Activated T-helper 2 cell treated with anti-CD3 and anti-CD28 coated beads, Interferon-gamma antibody, Interleukin-2, Interleukin-4, amounts not matched to agents 10 μg/mL and 5 μg/mL and 100 μg/mL, durations not matched to agents 14 hours and 24 hours and 36 hours (primary cell): ENCODE results near the gene AUTS2. TPM values are rescaled to one million over a fixed set of nuclear protein-coding genes. Genes with fewer than 3 reads are reported as not detected.

Experiments
- DNase-seq: peaks from one replicate; pipeline ENCODE4 v3.0.0; 2021; ENCODE audit warnings: low spot score
- H3K27ac Mint-ChIP-seq: one replicate; pipeline ENCODE4 v1.8.0; 2021; ENCODE audit warnings: mixed read lengths
- H3K27me3 Mint-ChIP-seq: one replicate; pipeline ENCODE4 v1.8.0; 2021; ENCODE audit warnings: low read depth, mixed read lengths
- H3K36me3 Mint-ChIP-seq: one replicate; pipeline ENCODE4 v1.8.0; 2021; ENCODE audit warnings: low read depth, mixed read lengths
- H3K4me1 Mint-ChIP-seq: one replicate; pipeline ENCODE4 v1.8.0; 2021; ENCODE audit warnings: low read depth, mixed read lengths
- H3K4me3 Mint-ChIP-seq: one replicate; pipeline ENCODE4 v1.8.0; 2021; ENCODE audit warnings: low read depth, mild to moderate bottlenecking, moderate library complexity, mixed read lengths
- H3K9me3 Mint-ChIP-seq: one replicate; pipeline ENCODE4 v1.8.0; 2021; ENCODE audit warnings: mixed read lengths
- intact Hi-C: fragments of 100-400 bp; cut with micrococcal nuclease; formaldehyde crosslinking; loops from one replicate; pipeline ENCODE4 v1.15.1; 2023
- total RNA-seq: library from RNA; stranded (reverse); gene quantifications from 2 replicates; pipeline ENCODE4 v1.2.3, GENCODE V29; 2022

AUTS2 gene
- 0.87 and 1.1 TPM in 2 replicates for total RNA-seq

- no peaks in the 10 kb centered on the region for H3K36me3 Mint-ChIP-seq
- H3K4me3 Mint-ChIP-seq, result peak within 1 kb of the TSS; percentile 75
- H3K27me3 Mint-ChIP-seq, result peaks cover 37% of the 10 kb centered on the region
- no peaks in the 10 kb centered on the region for H3K9me3 Mint-ChIP-seq
- intact Hi-C loops, result no loop called here
- H3K27ac Mint-ChIP-seq, result no peak within 1 kb of the TSS
- H3K4me1 Mint-ChIP-seq, result peaks cover 6% of the 10 kb centered on the region
- peak; percentile 31 for DNase-seq
Measured at GRCh38 chr7:69598081-69598486, at the start of gene AUTS2. Gene AUTS2 (plus strand): TSS chr7:69598475. CDS start chr7:69599654, 1,179 bp downstream.

- no peak overlapping the region for H3K4me3 Mint-ChIP-seq
- DNase-seq, result no peak
- no peaks in the 10 kb centered on the region for H3K36me3 Mint-ChIP-seq
- intact Hi-C loops, result no loop called here
- no peaks in the 10 kb centered on the region for H3K9me3 Mint-ChIP-seq
- H3K27ac Mint-ChIP-seq, result no peak overlapping the region
- no peaks in the 10 kb centered on the region for H3K27me3 Mint-ChIP-seq
- H3K4me1 Mint-ChIP-seq, result no peaks in the 10 kb centered on the region
Measured at GRCh38 chr7:69550991-69551390, 47.3 kb upstream of the AUTS2 start.

GRCh38 chr7:69553190-69553589 is 45.1 kb upstream of the AUTS2 start:
- intact Hi-C loops, result no loop called here
- no peaks in the 10 kb centered on the region for H3K4me1 Mint-ChIP-seq
- no peak overlapping the region for H3K27ac Mint-ChIP-seq
- no peak overlapping the region for H3K4me3 Mint-ChIP-seq
- no peak for DNase-seq
- H3K36me3 Mint-ChIP-seq, result no peaks in the 10 kb centered on the region
- no peaks in the 10 kb centered on the region for H3K9me3 Mint-ChIP-seq
- H3K27me3 Mint-ChIP-seq, result no peaks in the 10 kb centered on the region

GRCh38 chr7:69561266-69561960 is 36.9 kb upstream of the AUTS2 start:
- DNase-seq, result no peak
- intact Hi-C loops, result no loop called here
- H3K27ac Mint-ChIP-seq, result no peak overlapping the region
- H3K27me3 Mint-ChIP-seq, result no peaks in the 10 kb centered on the region
- H3K9me3 Mint-ChIP-seq, result no peaks in the 10 kb centered on the region
- H3K4me3 Mint-ChIP-seq, result no peak overlapping the region
- H3K36me3 Mint-ChIP-seq, result no peaks in the 10 kb centered on the region
- no peaks in the 10 kb centered on the region for H3K4me1 Mint-ChIP-seq

- no peak overlapping the region for H3K4me3 Mint-ChIP-seq
- intact Hi-C loops, result no loop called here
- H3K9me3 Mint-ChIP-seq, result no peaks in the 10 kb centered on the region
- no peak for DNase-seq
- no peaks in the 10 kb centered on the region for H3K27me3 Mint-ChIP-seq
- H3K27ac Mint-ChIP-seq, result no peak overlapping the region
- no peaks in the 10 kb centered on the region for H3K4me1 Mint-ChIP-seq
- no peaks in the 10 kb centered on the region for H3K36me3 Mint-ChIP-seq
Measured at GRCh38 chr7:69564454-69565417, 33.5 kb upstream of the AUTS2 start.

- no peaks in the 10 kb centered on the region for H3K9me3 Mint-ChIP-seq
- no peak overlapping the region for H3K4me3 Mint-ChIP-seq
- no peak for DNase-seq
- intact Hi-C loops, result no loop called here
- H3K27ac Mint-ChIP-seq, result no peak overlapping the region
- no peaks in the 10 kb centered on the region for H3K4me1 Mint-ChIP-seq
- no peaks in the 10 kb centered on the region for H3K36me3 Mint-ChIP-seq
- no peaks in the 10 kb centered on the region for H3K27me3 Mint-ChIP-seq
Measured at GRCh38 chr7:69567800-69568199, 30.5 kb upstream of the AUTS2 start.

GRCh38 chr7:69568266-69568665 is 30.0 kb upstream of the AUTS2 start:
- no peaks in the 10 kb centered on the region for H3K36me3 Mint-ChIP-seq
- no peak overlapping the region for H3K27ac Mint-ChIP-seq
- H3K9me3 Mint-ChIP-seq, result no peaks in the 10 kb centered on the region
- no peak for DNase-seq
- H3K4me1 Mint-ChIP-seq, result no peaks in the 10 kb centered on the region
- intact Hi-C loops, result no loop called here
- H3K4me3 Mint-ChIP-seq, result no peak overlapping the region
- H3K27me3 Mint-ChIP-seq, result no peaks in the 10 kb centered on the region

GRCh38 chr7:69575651-69576050 is 22.6 kb upstream of the AUTS2 start:
- no peaks in the 10 kb centered on the region for H3K36me3 Mint-ChIP-seq
- H3K4me3 Mint-ChIP-seq, result no peak overlapping the region
- H3K27me3 Mint-ChIP-seq, result no peaks in the 10 kb centered on the region
- intact Hi-C loops, result no loop called here
- H3K4me1 Mint-ChIP-seq, result no peaks in the 10 kb centered on the region
- no peak overlapping the region for H3K27ac Mint-ChIP-seq
- DNase-seq, result no peak
- H3K9me3 Mint-ChIP-seq, result no peaks in the 10 kb centered on the region

GRCh38 chr7:69577221-69577620 is 21.1 kb upstream of the AUTS2 start:
- no peaks in the 10 kb centered on the region for H3K36me3 Mint-ChIP-seq
- no peak overlapping the region for H3K27ac Mint-ChIP-seq
- no peaks in the 10 kb centered on the region for H3K4me1 Mint-ChIP-seq
- H3K9me3 Mint-ChIP-seq, result no peaks in the 10 kb centered on the region
- no peak overlapping the region for H3K4me3 Mint-ChIP-seq
- intact Hi-C loops, result no loop called here
- DNase-seq, result no peak
- no peaks in the 10 kb centered on the region for H3K27me3 Mint-ChIP-seq

- H3K4me3 Mint-ChIP-seq, result no peak overlapping the region
- no peak overlapping the region for H3K27ac Mint-ChIP-seq
- H3K9me3 Mint-ChIP-seq, result no peaks in the 10 kb centered on the region
- intact Hi-C loops, result no loop called here
- no peaks in the 10 kb centered on the region for H3K36me3 Mint-ChIP-seq
- DNase-seq, result no peak
- no peaks in the 10 kb centered on the region for H3K4me1 Mint-ChIP-seq
- H3K27me3 Mint-ChIP-seq, result no peaks in the 10 kb centered on the region
Measured at GRCh38 chr7:69585169-69585568, 13.1 kb upstream of the AUTS2 start.

GRCh38 chr7:69586321-69586720 is 12.0 kb upstream of the AUTS2 start:
- H3K36me3 Mint-ChIP-seq, result no peaks in the 10 kb centered on the region
- no peaks in the 10 kb centered on the region for H3K4me1 Mint-ChIP-seq
- no peak overlapping the region for H3K27ac Mint-ChIP-seq
- no peaks in the 10 kb centered on the region for H3K27me3 Mint-ChIP-seq
- H3K9me3 Mint-ChIP-seq, result no peaks in the 10 kb centered on the region
- DNase-seq, result no peak
- intact Hi-C loops, result no loop called here
- no peak overlapping the region for H3K4me3 Mint-ChIP-seq

GRCh38 chr7:69588773-69589172 is 9.5 kb upstream of the AUTS2 start:
- intact Hi-C loops, result no loop called here
- H3K27me3 Mint-ChIP-seq, result no peaks in the 10 kb centered on the region
- H3K9me3 Mint-ChIP-seq, result no peaks in the 10 kb centered on the region
- no peak overlapping the region for H3K27ac Mint-ChIP-seq
- no peaks in the 10 kb centered on the region for H3K36me3 Mint-ChIP-seq
- no peak overlapping the region for H3K4me3 Mint-ChIP-seq
- DNase-seq, result no peak
- no peaks in the 10 kb centered on the region for H3K4me1 Mint-ChIP-seq

GRCh38 chr7:69591805-69592204 is 6.5 kb upstream of the AUTS2 start:
- DNase-seq, result no peak
- H3K36me3 Mint-ChIP-seq, result no peaks in the 10 kb centered on the region
- no peak overlapping the region for H3K27ac Mint-ChIP-seq
- H3K4me1 Mint-ChIP-seq, result peaks cover under 1% of the 10 kb centered on the region
- peaks cover 16% of the 10 kb centered on the region for H3K27me3 Mint-ChIP-seq
- no peaks in the 10 kb centered on the region for H3K9me3 Mint-ChIP-seq
- intact Hi-C loops, result no loop called here
- no peak overlapping the region for H3K4me3 Mint-ChIP-seq
